RPMI8226 (cell line): Measurements from ENCODE around the gene JPH3.

Source experiments
- DNase-seq: peaks from one replicate; pipeline ENCODE4 v3.0.0-alpha.2; 2015

The JPH3 gene

DNA sequence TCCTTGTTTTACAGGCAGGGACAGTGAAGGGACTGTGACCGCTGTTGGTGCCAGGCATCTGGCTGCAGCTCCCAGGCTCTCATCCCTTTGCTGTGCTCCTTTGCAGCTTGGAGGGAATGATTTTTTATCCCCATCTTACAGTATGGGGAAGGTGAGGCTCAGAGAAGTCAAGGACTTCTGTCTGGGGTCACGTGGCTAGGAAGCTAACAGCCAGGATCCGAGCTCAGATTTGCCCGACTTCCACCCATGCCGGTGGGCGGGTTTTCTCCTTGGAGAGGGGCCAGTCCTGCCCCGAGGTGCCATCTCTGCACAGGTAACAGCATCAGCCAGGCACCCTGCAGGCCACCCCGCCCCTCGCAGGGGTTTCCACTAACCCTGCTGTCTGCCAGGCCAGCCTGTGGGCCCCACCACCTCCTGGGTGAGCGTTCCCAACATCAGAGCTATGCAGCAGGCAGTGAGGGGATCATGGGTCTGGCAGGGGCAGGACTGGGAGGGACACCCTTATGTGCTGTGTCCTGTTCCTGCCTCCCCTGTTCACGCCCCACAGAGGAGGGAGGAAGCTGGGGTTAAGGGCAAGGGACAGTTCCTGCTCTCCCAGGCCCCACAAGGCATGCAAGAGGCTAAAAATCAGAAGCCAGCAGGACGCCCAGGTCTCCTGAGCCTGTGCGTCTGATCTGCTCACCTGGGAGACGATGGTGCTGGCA is 25.4 kb downstream of the JPH3 start:
- DNase-seq: no peak

DNA sequence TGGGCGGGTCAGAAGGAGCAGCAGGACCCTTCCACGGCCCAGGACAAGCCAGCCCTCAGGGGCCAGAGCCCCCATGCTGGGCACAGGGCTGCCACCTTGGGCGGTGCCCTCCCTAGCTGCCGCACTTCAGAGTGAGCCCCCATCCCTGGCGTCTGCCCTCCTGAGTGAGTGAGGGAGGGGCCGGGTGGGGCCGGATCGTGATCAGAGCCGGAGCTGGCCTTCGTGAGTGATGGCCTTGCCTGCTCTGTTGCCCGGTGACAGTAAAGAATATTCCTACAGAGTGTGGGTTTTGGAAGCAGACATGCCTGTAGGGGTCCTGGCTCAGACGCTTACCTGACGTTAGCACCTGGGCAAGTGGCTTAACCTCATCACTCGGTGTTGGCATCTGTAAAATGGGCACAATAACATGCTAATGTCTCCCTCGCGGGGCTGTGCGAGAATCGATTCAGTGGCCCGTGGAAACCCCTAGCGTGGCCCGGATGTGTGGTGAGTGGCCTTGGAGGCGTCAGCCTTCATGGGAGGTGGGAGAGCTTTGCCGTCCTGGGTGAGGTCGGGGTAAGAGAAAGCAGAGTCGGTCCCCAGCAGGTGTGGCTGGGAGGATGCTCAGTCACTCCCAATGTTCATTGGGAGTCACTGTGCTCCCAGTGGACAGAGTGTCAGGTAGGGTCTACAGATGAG is 26.1 kb downstream of the JPH3 start:
- no peak for DNase-seq

DNA sequence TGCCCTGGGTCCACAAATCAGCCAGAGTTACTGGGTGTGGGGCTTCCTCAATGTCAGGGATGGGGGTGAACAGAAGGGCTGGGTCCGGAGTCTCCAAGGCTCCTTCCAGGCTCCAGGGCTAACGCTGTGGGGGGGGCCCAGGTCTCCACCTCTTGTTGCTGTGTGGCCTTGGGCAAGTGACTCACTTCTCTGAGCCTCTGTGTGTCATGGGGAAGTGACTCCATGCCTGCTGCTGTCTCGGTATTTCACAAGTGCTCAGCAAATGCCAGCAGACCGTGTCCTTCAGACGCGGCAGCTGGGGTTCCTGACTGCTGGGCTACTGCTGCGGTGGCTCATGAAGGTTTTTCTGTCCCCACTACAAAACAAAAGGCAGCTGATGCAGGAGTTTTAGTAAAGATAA is 26.6 kb downstream of the JPH3 start:
- peak; percentile 19 for DNase-seq

DNA sequence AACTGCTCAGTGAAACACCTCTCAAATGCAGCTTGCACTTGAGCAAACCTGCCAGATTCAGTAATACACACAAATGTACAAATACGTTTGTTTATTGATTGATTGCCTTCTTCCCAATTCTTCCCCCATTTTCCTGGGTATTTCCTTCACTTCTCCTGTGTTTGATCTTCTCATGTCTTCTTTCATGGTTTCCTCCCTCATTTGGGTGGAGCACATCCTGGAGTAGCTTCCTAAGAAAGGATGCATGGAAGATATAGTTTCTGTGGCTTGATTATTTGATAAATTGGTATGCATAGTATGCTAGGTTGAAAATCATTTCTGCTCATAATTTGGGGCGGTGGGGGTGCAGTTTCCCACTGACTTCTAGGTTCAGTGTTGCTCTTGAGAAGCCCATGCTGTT is 28.8 kb downstream of the JPH3 start:
- no peak for DNase-seq

DNA sequence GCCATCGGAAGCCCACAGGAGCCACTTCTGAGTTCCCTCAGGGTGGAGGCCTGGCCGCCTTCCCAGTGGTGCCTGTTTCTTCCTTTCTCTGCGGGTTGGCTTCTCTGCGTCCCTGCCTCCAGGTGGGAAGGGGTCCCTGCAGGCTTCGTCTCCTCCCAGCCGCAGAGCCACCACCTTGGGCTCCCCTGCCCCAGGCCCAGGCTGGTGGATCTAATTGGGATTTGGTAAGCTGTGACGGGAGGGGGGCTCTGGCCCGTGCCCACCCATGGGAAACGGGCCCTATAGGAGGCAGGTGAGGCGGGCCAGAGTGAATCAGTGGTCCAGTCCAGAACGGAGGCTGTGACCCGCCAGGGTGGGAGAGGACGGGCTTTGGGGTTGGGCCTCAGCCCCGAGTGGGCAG is 32.1 kb downstream of the JPH3 start:
- DNase-seq: no peak

DNA sequence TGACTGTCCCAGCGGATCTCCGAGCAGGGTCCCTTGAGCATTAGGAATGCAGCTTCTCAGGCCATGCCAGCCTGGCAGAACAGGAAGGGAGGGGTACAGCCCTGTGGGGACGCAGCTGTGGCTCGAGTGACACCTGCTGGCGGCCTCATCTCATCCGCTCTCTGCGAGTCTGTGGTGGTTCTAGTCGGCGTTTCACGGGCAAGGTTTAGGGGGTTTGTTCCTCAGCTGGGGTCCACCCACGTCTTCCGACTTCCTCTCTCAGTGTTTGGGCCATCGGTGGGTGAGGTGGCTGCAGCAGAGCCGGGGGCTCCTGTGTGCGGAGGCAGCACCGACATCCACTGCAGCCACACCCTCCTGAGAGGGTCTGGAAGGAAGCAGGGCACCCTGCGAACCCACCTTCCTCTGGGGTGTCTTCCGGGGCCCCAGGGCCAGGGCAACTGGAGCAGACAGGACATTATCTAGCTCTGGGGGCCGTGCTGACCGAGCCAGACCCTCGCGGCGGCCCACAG is 33.3 kb downstream of the JPH3 start:
- peak; percentile 62 for DNase-seq

DNA sequence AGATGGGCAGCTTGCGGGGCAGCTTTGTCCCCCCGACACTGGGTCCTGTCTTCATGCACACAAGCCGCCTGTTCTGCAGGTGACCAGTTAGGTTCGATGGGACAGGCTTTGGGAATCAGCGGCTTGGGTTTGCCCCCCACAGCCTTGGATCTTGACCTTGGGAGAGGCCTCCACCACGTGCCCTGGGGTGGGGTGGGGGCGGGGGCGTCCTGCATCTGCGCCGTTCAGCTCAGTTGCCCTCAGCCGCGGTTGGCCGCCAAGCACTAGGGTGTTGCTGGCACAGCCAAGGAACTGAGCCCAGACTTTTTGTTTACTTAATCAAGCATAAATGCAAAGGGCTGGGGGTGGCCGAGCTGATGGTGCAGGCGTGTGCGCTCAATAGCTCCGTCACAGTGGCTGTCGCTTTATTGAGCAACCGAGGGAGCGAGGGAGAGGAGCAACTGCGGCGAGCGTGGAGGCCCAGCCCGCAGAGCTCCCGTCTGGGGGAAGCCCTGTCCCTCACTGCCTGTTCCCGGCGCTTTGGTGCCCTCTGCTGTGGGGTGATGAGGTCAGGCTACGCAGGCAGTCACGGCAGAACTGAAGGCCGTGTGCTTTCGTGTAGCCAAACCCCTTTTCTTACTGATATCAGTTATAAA is 33.9 kb downstream of the JPH3 start:
- peak; percentile 78 for DNase-seq

DNA sequence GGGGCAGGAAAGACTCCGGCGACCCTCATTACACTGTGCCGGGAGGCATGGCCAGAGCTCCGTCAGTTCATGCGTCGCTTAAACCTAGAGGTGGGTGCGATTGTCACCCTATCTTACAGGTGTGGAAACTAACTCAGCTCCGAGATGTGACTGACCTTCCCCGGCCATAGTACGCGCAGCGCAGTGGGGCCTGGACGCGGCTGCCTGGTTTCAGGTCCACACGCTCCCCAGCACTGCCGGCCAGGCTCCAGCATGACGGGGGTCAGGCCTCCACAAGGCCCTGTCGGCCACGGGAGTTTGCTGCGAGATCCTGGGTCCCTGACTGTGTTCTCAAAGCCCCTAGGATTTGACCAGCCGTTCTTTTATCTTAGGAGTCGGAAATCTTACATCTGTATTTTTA is 34.4 kb downstream of the JPH3 start:
- DNase-seq: no peak

DNA sequence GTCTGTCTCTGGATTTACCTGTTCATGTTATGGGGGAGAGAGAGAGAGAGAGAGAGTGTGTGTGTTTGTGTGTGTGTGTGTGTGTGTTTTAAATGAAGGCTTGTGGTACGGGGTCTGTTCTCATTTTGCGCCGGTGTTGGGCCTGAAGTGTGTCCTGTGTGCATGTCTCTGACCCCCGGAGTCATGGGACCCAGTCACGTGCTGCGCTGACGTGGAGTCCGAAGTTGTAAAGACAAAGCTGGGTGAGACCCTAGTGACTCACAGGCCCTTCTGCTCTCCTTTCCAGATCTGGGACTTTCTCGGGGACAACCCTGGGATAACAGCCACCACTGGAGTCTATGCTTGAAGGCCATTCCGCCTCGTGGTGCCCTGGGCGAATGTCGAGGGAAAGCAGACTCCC is 35.0 kb downstream of the JPH3 start:
- no peak for DNase-seq

DNA sequence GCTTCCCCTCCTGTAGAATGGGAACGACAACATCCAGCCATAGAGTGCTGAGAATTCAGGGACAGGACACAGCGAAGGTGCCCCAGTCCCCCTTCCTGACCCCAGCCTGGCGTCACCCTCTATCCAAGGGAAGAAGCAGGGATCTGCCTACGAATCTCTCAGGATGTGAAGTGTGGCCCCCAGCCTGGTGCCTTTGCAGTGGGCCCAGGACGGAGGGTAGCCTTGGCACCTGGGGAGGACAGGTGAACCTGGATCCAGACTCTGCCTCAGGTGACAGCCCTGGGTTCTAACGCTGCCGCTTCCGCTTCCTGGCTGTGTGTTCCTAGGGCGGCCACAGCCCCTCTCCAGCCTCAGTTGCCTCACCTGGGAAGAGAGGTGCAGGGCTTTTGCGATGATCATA is 36.4 kb downstream of the JPH3 start:
- no peak for DNase-seq

DNA sequence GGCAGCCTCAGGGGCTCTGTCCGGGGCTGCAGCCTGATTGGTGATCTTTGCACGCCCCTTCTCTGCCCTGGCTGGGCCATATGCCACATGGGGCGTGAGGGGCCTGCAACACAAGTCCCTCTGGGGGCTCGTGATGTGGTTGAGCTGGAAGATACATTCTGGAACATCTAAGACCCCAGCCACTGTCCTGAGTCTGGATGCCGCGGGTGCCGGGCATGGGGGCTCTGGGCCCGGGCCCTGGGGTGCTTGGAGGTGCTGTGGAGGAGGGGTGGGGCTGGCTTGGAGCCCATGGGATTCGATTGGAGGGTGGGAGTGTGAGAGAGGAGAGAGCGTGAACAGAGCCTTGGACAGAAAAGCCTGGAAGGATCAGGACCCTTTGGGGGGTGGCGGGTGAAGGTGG is 39.4 kb downstream of the JPH3 start:
- no peak for DNase-seq

DNA sequence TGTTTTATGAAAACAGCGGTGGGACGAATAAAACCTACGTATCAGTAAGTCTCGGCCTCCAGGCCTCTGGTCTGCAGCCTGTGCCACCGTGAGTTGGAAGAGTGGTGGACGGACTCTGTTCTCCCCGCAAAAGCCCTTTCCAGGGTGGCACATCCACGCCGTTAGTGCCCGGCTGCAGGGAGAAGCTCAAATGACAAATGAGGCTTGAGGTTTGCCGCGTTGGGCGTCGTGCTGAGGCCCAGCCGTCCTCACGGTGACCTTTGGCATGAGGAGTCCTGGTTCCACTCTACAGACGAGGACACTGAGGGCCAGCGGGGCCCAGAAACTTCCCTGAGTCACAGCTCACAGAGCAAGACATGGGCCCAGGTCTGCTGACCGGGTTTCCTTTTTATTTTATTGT is 40.2 kb downstream of the JPH3 start:
- DNase-seq: no peak

DNA sequence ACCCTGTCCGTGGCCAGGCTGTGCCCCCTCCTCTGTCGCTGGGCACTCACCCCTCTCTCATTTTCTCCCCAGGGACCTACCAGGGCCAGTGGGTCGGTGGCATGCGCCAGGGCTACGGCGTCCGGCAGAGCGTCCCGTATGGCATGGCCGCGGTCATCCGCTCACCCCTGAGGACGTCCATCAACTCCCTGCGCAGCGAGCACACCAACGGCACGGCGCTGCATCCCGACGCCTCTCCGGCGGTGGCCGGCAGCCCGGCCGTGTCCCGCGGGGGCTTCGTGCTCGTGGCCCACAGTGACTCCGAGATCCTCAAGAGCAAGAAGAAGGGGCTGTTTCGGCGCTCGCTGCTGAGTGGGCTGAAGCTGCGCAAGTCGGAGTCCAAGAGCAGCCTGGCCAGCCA is 41.9 kb downstream of the JPH3 start:
- DNase-seq: no peak

DNA sequence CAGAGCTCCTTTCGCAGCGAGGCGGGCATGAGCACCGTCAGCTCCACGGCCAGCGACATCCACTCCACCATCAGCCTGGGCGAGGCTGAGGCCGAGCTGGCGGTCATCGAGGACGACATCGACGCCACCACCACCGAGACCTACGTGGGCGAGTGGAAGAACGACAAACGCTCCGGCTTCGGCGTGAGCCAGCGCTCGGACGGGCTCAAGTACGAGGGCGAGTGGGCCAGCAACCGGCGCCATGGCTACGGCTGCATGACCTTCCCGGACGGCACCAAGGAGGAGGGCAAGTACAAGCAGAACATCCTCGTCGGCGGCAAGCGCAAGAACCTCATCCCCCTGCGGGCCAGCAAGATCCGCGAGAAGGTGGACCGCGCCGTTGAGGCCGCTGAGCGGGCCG is 42.3 kb downstream of the JPH3 start:
- no peak for DNase-seq

DNA sequence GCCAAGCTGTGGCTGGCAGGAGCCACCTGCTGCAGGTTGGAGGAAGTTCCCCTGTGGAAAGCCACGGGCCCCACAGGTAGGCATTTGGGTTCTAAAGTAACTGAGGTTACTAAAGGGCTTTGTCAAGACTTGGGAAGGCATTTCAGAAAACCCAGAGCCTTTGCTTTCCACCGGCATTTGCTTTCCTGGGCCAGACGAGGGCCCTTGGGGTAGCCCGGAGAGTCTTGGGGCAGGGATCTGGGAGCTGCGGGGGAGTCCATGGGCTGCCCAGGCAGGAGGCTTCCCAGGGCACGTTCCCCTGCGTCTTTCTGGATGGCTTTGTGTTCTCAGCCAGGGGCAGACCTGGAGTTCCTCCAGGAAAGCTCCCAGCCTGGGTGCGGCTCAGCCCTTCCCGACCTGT is 43.5 kb downstream of the JPH3 start:
- DNase-seq: no peak

DNA sequence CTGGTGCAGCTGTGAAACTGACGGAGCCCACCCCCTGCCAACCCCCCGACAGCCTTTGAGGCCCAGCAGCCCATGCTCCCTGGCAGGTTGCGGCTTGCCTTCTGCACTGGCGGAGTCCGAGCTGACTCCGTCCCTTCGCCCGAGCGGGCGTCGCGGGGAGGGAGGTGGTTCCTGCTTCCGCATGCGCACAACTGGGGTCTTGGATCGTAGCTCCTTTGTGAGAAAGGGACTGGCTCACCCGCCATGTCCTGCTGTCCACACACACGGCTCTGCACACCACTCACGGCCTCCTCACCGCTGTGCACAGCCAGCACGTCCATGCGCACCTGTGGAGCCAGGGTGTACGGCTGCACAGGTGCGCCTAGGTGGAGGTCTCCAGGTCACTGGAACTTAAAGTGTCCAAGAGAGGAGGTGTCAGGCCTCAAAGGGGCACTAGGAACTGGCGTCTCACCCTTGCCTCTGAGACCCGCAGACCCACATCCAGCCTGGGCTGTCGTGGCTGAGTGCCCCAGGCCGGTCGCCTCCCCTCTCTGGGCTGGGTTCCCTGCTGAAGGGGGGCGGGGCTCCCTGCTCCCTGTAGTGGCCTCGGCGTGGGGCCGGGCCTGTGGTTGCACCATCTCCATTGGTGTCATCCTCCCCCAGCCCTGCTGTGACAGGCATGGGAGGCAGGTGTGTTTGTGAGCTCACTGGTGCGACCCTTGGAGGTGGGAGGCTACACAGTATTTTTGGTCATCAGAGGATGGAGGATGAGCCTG is 45.3 kb downstream of the JPH3 start:
- no peak for DNase-seq

DNA sequence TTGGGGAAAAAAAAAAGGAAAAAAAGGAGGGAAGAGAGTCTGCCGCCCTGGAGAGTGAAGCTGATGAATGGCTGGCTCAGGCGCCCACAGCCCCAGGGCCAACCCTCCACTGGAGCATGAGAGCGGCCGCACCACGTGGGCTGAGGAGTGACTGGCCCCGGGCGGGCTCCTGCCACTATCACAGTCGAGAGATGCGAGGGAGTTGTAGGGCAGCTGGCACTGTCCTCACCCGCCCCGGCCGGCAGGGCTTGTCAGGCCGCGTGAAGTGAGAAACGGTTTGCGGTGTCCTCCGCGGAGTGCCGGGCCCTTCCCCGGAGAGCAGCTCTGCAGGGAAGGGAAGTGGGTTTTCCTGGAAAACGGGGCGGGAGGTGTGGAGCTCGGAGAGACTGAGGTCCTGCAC is 45.9 kb downstream of the JPH3 start:
- no peak for DNase-seq

DNA sequence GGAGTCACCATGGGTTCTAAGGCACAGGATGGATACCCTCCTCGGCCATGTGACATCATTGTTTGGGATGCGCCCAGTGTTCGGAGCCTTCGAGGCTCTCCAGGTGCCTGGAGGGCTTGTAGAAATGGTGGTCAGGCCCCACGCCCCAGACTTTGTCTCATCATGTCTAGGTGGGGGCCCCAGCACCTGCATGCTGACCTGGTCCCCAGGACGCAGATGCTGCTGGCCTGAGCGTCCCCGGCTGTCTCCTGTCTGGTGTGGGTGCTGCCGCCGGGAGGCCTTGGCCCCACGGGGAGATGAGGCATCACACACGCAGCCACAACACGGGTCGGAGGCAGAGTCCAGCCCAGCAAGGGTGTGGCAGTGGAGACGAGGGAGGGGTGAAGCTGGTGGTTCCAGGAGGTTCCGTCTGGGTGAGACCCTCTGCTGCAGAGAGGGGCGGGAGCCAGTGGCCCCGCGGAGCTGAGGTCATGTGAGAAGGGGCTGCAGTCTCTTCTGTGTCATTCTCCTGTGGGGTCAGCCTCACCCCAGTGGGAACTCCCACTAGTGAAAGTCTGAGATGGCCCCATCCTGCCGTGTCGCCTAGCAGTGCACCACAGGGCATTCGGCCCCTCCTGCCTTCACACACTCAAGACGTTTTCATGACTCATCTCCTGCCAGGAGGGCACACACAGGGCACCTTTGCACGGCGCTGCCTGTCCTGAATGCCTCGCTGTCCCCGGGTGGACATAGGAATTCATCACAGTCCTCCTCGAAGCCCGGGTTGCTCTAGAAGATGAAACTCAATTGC is 46.6 kb downstream of the JPH3 start:
- no peak for DNase-seq

DNA sequence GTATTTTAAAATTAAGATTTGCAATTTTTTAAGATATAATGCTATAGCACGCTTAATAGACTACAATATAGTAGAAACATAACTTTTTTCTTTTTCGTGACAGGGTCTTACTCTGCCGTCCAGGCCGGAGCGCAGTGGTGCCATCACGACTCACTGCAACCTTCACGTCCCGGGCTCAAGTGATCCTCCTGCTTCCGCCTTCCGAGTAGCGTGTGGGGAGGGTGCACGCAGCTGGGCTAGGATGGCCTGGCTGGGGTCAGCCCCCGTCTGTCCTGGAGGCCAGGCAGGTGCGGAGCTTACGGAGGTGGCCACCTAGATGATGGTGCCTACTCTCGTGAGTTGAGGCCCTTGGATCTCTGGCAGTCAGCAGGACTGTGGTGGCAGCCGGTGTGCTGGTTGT is 50.1 kb downstream of the JPH3 start:
- no peak for DNase-seq

DNA sequence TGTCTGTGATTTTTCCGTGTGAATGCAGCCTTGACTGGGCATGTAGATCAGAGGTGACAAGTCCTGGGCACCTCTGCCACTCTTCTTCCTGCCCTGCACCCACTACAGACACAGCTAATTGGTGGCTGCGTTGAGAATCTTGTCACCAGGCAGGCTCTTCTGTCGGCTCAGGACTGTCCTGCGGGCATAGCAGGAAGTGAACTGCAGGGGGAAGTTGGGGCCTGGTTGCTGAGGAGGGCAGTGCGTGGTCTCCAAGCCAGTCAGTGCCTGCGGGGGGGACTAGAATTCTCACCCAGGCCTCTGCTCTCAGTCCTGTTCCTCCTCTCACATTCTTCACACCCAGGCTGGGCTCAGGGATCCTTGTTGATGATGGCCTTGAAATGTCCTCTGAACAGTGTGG is 50.5 kb downstream of the JPH3 start:
- no peak for DNase-seq

DNA sequence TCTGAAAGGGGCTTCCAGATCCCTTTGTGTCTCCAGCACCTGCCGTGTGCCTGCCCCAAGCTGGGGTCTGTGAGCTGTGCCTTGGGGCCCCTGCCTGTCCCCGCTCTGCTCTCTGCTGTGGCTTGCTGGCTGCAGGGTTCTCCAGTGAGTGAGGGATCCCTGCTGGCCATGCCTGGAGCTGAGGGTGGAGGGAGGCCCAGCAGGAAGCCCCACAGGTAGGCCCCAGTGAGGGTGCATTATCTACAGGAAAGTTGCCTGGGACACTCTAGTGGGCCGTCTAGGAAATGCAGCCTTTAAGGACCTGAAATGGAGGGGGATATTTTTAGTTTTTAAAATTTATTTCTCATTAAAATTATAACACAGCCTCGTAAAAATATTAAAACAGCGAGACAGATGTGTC is 50.9 kb downstream of the JPH3 start:
- peak; percentile 18 for DNase-seq

DNA sequence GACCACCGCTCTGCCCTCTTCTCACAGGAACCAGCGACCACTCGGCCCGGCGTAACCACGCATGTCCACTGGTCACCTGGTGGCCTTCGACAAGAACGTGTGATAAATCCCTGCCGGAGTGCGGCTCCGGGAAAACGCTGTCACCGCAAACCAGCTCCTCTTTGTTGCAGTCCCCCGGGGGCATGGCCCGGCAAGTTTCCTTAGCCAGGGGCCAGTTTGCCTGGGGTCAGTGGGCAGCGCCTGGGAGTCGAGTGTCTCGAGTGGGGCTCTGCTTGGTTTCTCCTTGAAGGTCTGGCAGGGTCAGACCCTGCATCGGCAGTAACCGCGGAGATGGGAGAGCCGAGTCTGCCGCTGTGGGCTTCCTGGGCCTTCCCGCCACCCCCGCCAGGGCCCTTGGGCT is 52.5 kb downstream of the JPH3 start:
- no peak for DNase-seq

DNA sequence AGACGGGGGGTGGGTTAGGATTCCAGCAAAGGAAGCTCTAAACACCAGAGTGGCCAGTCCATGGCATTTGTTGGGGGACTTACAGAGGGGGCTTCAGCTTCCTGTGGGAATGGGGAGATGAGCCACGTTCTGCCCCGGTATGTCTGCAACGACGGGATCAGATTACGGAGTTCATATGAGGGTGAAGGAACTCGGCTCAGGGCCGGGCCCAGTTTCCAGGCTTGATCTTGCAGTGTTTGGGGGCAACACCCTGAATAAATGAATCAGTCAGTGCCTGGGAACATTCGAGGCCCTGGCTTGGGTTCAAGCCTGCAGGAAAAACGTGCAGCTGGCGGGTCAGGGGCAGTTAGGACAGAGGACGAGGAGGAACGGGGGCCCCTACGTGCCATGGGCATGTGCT is 54.0 kb downstream of the JPH3 start:
- DNase-seq: no peak
